ENCODE results near the gene SCG5.

DNA sequence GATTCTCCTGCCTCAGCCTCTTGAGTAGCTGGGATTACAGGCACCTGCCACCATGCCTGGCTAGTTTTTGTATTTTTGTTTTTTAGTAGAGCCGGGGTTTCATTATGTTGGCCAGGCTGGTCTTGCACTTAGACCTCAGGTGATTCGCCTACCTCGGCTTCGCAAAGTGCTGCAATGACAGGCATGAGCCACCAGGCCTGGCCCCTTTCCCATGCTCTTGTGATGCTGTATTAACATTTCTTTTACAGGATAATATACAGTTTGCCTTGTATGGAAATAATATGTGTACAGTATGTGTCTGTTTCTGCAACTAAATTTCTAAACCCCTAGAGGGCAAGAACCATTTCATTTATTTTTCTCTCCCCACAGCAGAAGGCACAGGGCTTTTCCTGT, 37.8 kb downstream of the SCG5 start:
- TF ChIP-seq SMC3 (IDR thresholded peaks at IDR 0.05; ENCODE audit: low read length) (no peak), HDAC6 (IDR thresholded peaks at IDR 0.05; ENCODE audit: low read depth, low read length) (no peak)
